GM19099 (cell line): ENCODE measurements around the gene PTPRH.
A peak's percentile ranks its signal among the peaks of the same experiment; 100 is the strongest.

Experiments
- POLR2A ChIP-seq: IDR thresholded peaks from 3 replicates; pipeline ENCODE4 v1.6.1; 2011; ENCODE audit warnings: low read depth; ENCODE audit not compliant: insufficient read length; ENCODE audit errors: extremely low read depth

Gene PTPRH, protein sequence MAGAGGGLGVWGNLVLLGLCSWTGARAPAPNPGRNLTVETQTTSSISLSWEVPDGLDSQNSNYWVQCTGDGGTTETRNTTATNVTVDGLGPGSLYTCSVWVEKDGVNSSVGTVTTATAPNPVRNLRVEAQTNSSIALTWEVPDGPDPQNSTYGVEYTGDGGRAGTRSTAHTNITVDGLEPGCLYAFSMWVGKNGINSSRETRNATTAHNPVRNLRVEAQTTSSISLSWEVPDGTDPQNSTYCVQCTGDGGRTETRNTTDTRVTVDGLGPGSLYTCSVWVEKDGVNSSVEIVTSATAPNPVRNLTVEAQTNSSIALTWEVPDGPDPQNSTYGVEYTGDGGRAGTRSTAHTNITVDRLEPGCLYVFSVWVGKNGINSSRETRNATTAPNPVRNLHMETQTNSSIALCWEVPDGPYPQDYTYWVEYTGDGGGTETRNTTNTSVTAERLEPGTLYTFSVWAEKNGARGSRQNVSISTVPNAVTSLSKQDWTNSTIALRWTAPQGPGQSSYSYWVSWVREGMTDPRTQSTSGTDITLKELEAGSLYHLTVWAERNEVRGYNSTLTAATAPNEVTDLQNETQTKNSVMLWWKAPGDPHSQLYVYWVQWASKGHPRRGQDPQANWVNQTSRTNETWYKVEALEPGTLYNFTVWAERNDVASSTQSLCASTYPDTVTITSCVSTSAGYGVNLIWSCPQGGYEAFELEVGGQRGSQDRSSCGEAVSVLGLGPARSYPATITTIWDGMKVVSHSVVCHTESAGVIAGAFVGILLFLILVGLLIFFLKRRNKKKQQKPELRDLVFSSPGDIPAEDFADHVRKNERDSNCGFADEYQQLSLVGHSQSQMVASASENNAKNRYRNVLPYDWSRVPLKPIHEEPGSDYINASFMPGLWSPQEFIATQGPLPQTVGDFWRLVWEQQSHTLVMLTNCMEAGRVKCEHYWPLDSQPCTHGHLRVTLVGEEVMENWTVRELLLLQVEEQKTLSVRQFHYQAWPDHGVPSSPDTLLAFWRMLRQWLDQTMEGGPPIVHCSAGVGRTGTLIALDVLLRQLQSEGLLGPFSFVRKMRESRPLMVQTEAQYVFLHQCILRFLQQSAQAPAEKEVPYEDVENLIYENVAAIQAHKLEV

DNA sequence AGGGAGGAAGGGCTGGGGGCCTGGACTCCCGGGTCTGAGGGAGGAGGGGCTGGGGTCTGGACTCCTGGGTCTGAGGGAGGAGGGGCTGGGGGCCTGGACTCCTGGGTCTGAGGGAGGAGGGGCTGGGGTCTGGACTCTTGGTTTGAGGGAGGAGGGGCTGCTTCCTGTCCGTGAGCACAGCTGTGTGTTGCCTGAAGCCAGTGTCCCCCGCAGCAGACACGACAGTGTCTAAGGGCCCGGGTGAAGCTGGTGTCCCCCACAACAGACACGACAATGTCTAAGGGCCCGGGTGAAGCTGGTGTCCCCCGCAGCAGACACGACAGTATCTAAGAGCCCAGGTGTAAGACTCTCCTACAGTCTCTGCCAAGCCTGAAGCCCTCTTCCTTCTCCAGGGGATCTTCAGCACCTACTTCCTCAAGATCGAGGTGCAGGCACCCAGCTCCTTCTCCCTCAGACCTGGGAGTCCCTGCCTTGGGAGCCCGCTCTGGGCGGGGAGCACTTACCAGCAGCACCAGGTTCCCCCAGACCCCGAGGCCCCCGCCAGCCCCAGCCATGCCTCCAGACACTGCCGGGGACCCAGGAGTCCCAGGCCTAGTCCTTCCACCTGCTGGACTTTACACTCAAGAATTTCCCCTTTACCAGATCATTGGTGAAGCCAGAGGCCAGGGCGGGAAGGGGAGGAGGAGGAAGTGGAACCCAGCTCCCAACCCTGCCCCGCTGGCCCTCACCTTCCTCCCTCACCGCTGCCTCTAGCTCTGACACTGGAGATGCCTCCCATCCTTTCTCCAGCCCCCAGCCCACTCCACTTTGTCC lies at the start of gene PTPRH:
Gene PTPRH (minus strand): TSS at position 622 of the 813 bp plus-strand sequence. CDS start 68 bp downstream, at position 554.
- no peak for TF ChIP-seq POLR2A

DNA sequence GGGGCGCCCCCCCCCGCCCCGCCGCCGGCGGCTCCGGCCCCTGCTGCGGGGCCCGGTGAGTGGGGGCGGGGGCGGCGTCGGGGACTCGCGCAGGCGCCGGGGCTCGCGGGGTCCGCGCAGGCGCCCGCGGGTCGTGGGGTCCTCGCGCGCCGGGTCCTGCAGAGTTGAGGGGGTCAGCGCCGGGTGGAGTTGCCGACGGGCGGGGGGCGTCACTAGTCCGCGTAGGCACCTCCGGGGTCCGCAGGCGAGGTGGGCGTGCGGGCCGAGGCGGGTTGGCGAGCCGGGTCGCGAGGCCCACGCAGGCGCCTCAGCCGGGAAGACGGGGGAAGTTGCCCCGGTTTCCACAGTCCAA lies 49.2 kb upstream of the PTPRH start:
- TF ChIP-seq POLR2A: no peak

DNA sequence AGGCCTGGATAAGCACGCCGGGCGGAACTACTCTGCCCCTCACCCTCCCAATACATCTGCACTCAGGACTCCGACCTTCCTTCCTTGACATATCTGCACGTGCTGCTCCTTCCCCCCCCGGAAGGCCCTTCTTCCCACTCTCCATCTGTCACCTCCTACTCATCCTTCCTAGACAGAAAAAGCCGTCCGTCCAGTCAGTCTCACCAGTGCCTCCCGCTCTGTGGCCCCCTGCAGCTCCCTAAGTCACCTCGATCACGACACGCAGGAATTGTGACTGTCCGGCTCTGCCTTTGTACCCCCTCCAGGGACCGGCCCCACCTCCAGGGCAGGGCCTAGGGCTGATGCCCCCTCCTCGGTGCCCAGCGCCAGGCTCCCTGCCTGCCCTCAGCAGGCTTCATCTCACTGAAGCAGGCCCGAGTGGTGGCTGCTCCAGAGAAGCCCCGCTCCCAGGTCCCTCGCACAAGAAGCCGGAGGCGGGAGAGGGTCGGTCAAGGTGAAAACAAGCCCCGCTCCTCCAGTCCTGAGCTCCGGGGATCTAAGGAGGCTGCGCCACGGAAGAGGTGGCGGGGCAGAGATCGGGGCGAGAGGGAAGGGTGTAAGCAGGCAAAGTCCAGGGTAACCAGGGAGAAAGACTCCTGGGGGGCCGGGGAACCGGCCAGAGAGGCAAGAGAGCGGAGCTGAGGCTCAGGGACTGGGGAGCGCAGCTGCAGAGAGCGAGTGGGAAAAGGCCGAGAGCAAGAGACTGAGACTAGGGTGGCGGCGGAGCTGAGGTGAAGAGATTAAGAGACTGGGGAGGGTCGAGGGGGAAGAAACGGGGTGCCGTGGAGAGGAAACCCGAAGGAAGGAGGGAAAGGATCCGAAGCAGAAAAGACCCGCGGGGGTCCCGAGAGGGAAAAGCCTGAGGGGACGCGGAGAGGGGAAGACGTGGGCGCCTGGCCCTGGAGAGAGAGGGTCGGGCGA lies 48.4 kb upstream of the PTPRH start:
- TF ChIP-seq POLR2A: no peak

DNA sequence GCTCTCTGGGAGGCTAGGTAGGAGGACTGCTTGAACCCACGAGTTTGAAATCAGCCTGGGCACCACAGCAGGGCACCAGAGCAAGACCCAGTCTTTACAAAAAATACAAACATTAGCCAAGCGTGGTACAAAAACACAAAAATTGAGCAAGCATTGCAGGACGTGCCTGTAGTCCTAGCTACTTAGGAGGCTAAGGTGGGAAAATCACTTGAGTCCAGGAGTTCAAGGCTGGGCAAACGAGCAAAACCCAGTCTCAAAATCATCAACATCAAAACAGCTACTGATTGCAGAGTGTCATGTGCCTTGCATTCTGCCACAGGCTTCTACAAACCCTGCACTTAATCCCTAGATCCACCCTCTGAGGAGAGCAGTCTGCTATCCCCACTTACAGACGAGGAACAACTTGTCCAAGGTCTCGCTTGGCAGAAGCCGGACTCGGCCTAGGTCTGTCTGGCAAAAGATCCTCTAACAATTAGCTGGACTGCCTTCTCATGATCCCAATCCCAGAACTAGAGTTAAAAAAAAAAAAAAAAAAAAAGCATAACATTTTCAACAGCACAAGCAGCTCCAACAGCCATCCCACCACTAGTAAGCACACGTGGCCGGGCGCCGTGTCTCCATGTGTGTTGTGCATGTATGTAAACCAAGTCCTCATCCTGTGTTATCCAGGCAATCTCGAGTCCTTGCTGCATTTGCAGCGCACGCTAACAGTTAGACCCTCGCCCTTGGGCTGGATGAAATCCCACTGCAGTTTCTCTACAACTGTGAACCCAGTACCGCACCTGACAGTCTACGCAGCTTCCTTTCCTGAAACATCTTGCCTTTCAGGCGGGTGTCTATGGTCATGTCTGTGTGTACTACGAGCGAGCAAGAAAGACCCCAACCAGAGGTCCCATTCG lies 47.5 kb upstream of the PTPRH start:
- no peak for TF ChIP-seq POLR2A

- TF ChIP-seq POLR2A: peak; percentile 64
These were observed 46.5 kb upstream of the PTPRH start for GRCh38 chr19:55255618-55256423.

- TF ChIP-seq POLR2A: no peak
These were observed 45.3 kb upstream of the PTPRH start for GRCh38 chr19:55254625-55254977.

DNA sequence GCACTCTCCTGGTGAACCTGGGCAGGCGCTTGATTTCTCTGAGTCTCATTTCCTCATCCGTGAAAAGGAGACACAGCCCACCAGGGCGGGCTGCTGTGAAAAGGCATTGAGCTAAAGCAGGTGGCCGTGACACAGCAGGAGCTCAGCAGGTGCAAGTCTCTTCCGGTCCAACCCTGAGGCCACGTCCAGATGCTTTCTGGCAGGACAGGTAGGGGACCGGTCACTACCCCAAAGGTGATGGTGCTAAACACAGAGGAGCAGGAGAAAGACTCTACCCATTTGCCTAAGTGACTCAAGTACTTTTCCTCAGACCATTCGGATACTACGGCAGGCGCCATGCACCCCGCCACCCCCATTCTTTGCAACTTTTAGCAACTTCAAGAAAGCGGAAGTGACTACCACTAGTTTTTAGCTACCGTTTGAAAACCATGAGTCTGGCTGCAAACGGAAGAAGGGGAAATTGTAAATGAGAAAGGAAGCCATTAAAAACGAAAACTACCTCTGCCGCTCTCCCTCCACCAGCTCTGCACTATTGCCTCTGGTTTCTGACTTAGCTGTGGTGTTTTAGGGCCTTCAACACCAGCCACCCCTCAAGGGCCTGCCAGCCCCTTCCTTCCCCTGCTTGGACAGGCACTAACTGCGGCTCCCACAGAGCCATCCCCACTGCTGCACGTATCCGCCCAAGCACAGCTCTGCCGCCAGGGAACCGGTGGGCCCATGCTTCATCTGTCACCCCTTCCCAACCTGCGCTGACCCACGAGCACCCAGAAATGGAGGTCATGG lies 44.7 kb upstream of the PTPRH start:
- TF ChIP-seq POLR2A: peak; percentile 52

GRCh38 chr19:55252760-55253663 lies 43.7 kb upstream of the PTPRH start:
- TF ChIP-seq POLR2A: no peak

DNA sequence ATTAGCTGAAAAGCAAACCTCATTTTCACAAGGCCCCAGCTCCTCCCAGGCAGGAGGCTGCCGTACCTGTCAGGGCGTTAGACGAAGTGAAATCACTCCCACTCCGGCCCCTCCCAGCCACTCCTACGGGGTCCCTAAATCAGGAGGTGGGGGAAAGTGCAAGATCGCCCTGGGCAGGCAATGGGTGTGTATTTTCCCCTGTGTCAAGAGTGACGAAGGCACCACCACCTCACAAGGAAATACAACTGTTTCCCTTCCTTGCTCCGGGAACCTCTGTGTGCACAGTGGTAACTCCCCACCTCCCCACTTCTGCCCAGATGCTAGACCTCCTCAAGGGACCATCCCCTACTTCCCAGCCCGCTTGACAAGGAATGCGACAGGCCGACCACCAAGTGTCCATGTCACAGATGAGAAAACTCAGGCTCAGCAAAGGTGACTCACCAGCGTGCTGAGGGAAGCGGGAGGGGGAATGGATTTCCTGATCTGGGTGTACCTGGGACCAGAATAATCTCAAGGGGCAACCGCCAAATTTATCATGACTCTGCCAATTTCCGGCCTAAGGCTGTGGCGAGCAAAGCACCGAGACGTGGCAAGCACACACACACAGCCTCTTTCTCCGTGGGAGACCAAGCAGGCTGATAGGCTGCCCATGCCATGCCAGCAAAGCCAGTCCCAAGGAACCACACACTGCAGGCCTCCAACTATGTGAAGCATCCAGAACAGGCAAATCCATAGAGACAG lies 42.2 kb upstream of the PTPRH start:
- TF ChIP-seq POLR2A: no peak
